Endometrial microvascular endothelial cells (primary cell): ENCODE results near the gene KRT82. TPM values are rescaled to one million over a fixed set of nuclear protein-coding genes. Genes with fewer than 3 reads are reported as not detected.
"Not testable (repeated sequence)": the region's sequence is repeated elsewhere in the genome, so short reads cannot be mapped to it uniquely, and the experiment has no call there.

Experiments used
- in situ Hi-C: cut with HindIII; loops from 2 replicates; pipeline ENCODE4 v1.10.0; 2017; ENCODE audit warnings: low sequenced_read_pairs, low pct_unique_long_range_greater_than_20kb; ENCODE audit errors: inconsistent ontology term
- total RNA-seq: library from RNA; depleted of rRNA; stranded (reverse); fragments of >200 nt; gene quantifications from one replicate; pipeline ENCODE4 v1.2.3, GENCODE V29; 2015; ENCODE audit errors: inconsistent ontology term

The KRT82 gene
- total RNA-seq, 1 donor from 2014 or later: not detected

- in situ Hi-C loops: no loop called here
Observed at GRCh38 chr12:52352951-52353350, 53.2 kb downstream of the KRT82 start.

GRCh38 chr12:52351196-52352059, 54.7 kb downstream of the KRT82 start:
- in situ Hi-C loops: no loop called here

GRCh38 chr12:52350786-52351185, 55.3 kb downstream of the KRT82 start:
- in situ Hi-C loops: no loop called here

GRCh38 chr12:52350021-52350620, 56.0 kb downstream of the KRT82 start:
- in situ Hi-C loops: no loop called here

- in situ Hi-C loops: no loop called here
Observed at GRCh38 chr12:52349196-52349595, 56.9 kb downstream of the KRT82 start.

- in situ Hi-C loops: no loop called here
Observed at GRCh38 chr12:52347551-52348510, 58.3 kb downstream of the KRT82 start.

- in situ Hi-C loops: no loop called here
Observed at GRCh38 chr12:52347016-52347415, 59.1 kb downstream of the KRT82 start.

- in situ Hi-C loops: no loop called here
Observed at GRCh38 chr12:52346593-52346992, 59.5 kb downstream of the KRT82 start.

- in situ Hi-C loops: not testable (repeated sequence)
Observed at GRCh38 chr12:52345041-52345440, 61.1 kb downstream of the KRT82 start.

- in situ Hi-C loops: no loop called here
Observed at GRCh38 chr12:52344111-52344510, 62.0 kb downstream of the KRT82 start.

Other genes with a start within 250 kb of the KRT82 start
- 6.2 TPM for gene KRT80, start 214.3 kb downstream of the KRT82 start, total RNA-seq
- 495 TPM for gene KRT7, start 173.1 kb downstream of the KRT82 start, total RNA-seq
- gene KRT86, start 131.7 kb downstream of the KRT82 start, total RNA-seq: not detected
- gene KRT81, start 114.8 kb downstream of the KRT82 start, total RNA-seq: not detected
- gene KRT83, start 84.9 kb downstream of the KRT82 start, total RNA-seq: not detected
- not detected for gene KRT85, start 38.9 kb downstream of the KRT82 start, total RNA-seq
- gene KRT84, start 20.7 kb downstream of the KRT82 start, total RNA-seq: not detected
- not detected for gene KRT75, start 28.0 kb upstream of the KRT82 start, total RNA-seq
- not detected for gene KRT6B, start 45.8 kb upstream of the KRT82 start, total RNA-seq
- gene KRT6C, start 67.5 kb upstream of the KRT82 start, total RNA-seq: not detected
- gene KRT6A, start 86.9 kb upstream of the KRT82 start, total RNA-seq: not detected
- gene KRT5, start 114.1 kb upstream of the KRT82 start, total RNA-seq: not detected
- gene KRT71, start 146.8 kb upstream of the KRT82 start, total RNA-seq: not detected
- not detected for gene KRT74, start 167.5 kb upstream of the KRT82 start, total RNA-seq
- not detected for gene KRT72, start 195.1 kb upstream of the KRT82 start, total RNA-seq
- not detected for gene KRT73, start 212.2 kb upstream of the KRT82 start, total RNA-seq
- gene KRT2, start 245.9 kb upstream of the KRT82 start, total RNA-seq: not detected